Measurements from ENCODE around the gene TYW3. TPM values are rescaled to one million over a fixed set of nuclear protein-coding genes. Genes with fewer than 3 reads are reported as not detected.

Gene TYW3
- total and polyA plus RNA-seq, 2 of the 8 experiments (the other 6 are each of a cell fraction or from before 2014, with no cell fraction given) = 6.9 to 31.4 TPM

- Histone ChIP-seq H3K4me1 (replicated peaks in 1 of 4; ENCODE audit: control insufficient read depth in 3 of 4, insufficient read depth in 4 of 4, low read length in 3 of 4) (no peaks in the 10 kb centered on the region), H2BK120ac (replicated peaks; ENCODE audit: low read depth, low read length) (no peak overlapping the region), H2BK12ac (ENCODE audit: low read depth, low read length) (no peak overlapping the region), H3K4me2 (ENCODE audit: insufficient read depth in 1 of 2, low read depth in 2 of 2, low read length in 2 of 2) (no peak overlapping the region), H3K9ac (replicated peaks in 1 of 4; ENCODE audit: extremely low read depth in 1 of 4, low read depth in 3 of 4, low read length in 3 of 4) (no peak overlapping the region), H3K18ac (ENCODE audit: extremely low read depth, low read length) (no peak overlapping the region), H2BK15ac (ENCODE audit: low read length) (no peak overlapping the region), H4K20me1 (replicated peaks in 1 of 2; ENCODE audit: control insufficient read depth in 1 of 2, insufficient read depth in 2 of 2, low read length in 2 of 2) (no peaks in the 10 kb centered on the region), H3K23ac (ENCODE audit: insufficient read length) (no peak overlapping the region), H3K36me3 (ENCODE audit: control insufficient read depth in 2 of 4, insufficient read depth in 4 of 4, low read length in 3 of 4) (peaks cover 0 to 11% (median 2%) of the 10 kb centered on the region in 4 experiments; a peak in 2 of 8 replicates), H4K91ac (replicated peaks; ENCODE audit: insufficient read length, low read length) (no peak overlapping the region), H3K27me3 (replicated peaks in 1 of 4; ENCODE audit: control insufficient read depth in 3 of 4, extremely low read depth in 1 of 4, insufficient read depth in 3 of 4, low read length in 3 of 4) (no peaks in the 10 kb centered on the region), H3K79me1 (ENCODE audit: low read depth, low read length) (no peaks in the 10 kb centered on the region), H3K4ac (replicated peaks; ENCODE audit: insufficient read length, low read depth, low read length) (no peak overlapping the region), H2AFZ (ENCODE audit: low read length) (no peak overlapping the region), H3K14ac (ENCODE audit: insufficient read length) (no peak overlapping the region), H4K8ac (ENCODE audit: extremely low read depth, insufficient read depth, low read length) (no peak overlapping the region), H2BK20ac (ENCODE audit: low read length) (no peak overlapping the region), H3K79me2 (ENCODE audit: control insufficient read depth in 1 of 2, insufficient read depth in 2 of 2, low read length in 2 of 2) (no peaks in the 10 kb centered on the region), H2BK5ac (ENCODE audit: low read depth, low read length) (no peak overlapping the region), H3K9me3 (ENCODE audit: insufficient read depth in 2 of 2, low read depth in 1 of 2, low read length in 1 of 2) (no peaks in the 10 kb centered on the region), H3K56ac (replicated peaks; ENCODE audit: insufficient read length, low read depth, low read length) (no peak overlapping the region), H4K5ac (ENCODE audit: insufficient read length, low read depth, low read length) (no peak overlapping the region), H3K27ac (ENCODE audit: low read depth, low read length) (no peak overlapping the region), H3K4me3 (ENCODE audit: extremely low read depth in 1 of 4, insufficient read depth in 2 of 4, low read depth in 3 of 4, low read length in 4 of 4) (no peak overlapping the region), H2AK5ac (ENCODE audit: low read depth, low read length) (no peak overlapping the region), H3K23me2 (ENCODE audit: low read depth, low read length) (no peaks in the 10 kb centered on the region)
- 89% methylated on average over 2 of the region's 2 CpGs; no CpG with 5 or more reads in 1 of the 2 experiments for WGBS, 2 experiments (ENCODE audit: extremely low coverage in 1 of 2, insufficient coverage in 1 of 2, insufficient read length in 1 of 2, insufficient replicate concordance in 2 of 2, low coverage in 1 of 2, low lambda C conversion rate in 2 of 2, missing lambda C conversion rate in 1 of 2)
- FAIRE-seq (no peak), DNase-seq (ENCODE audit: low read depth in 1 of 2, low spot score in 2 of 2) (no peak)
- no peak for TF ChIP-seq HDAC6 (IDR thresholded peaks at IDR 0.05; ENCODE audit: low read depth, low read length)
- TF ChIP-seq BACH1 (IDR thresholded peaks at IDR 0.05; ENCODE audit: low read length) = no peak
- TF ChIP-seq CHD1 (IDR thresholded peaks at IDR 0.05; ENCODE audit: low read depth, low read length) = no peak
- no peak for TF ChIP-seq CTCF (IDR thresholded peaks at IDR 0.05; ENCODE audit: control extremely low read depth in 1 of 3, insufficient read depth in 1 of 3, low read depth in 1 of 3, low read length in 3 of 3)
- no peak for TF ChIP-seq SP2 (IDR thresholded peaks at IDR 0.05; ENCODE audit: low read length)
- POLR2A ChIA-PET (ENCODE audit: partially characterized antibody) = no interaction called here
- CTCF ChIA-PET (ENCODE audit: partially characterized antibody) = interaction anchor here (0.6 to 4.5 kb wide), 11 partner anchors 9 to 436 kb away, joined by 3 to 42 read pairs (median 7); partner anchors contain the start of genes CRYZ and TYW3
Observed at GRCh38 chr1:74766579-74766978, 33.6 kb downstream of the TYW3 start.
